ENCODE measurements around the gene MAML2.

MAML2 gene

GRCh38 chr11:96079691-96080090, 263.3 kb downstream of the MAML2 start:
- Histone ChIP-seq H4K20me1 (ENCODE audit: insufficient read depth, low read length) (no peaks in the 10 kb centered on the region), H3K79me2 (ENCODE audit: low read length) (no peaks in the 10 kb centered on the region), H3K27me3 (replicated peaks; ENCODE audit: insufficient read depth, low read length) (no peaks in the 10 kb centered on the region), H3K9me2 (replicated peaks; ENCODE audit: insufficient read depth, low read length) (no peaks in the 10 kb centered on the region), H2AFZ (ENCODE audit: low read length) (no peak overlapping the region), H3K9me3 (replicated peaks; ENCODE audit: insufficient read depth, low read length) (no peaks in the 10 kb centered on the region), H3K4me3 (ENCODE audit: low read length) (no peak overlapping the region), H3K4me1 (ENCODE audit: low read length) (no peaks in the 10 kb centered on the region), H3K4me2 (ENCODE audit: low read depth, low read length) (no peak overlapping the region), H3K36me3 (replicated peaks; ENCODE audit: insufficient read depth, low read length) (no peaks in the 10 kb centered on the region), H3F3A (ENCODE audit: insufficient read depth, low read length) (no peaks in the 10 kb centered on the region), H3K27ac (ENCODE audit: low read length) (no peak overlapping the region), H3K9ac (ENCODE audit: low read length) (no peak overlapping the region)
- no peak for DNase-seq
- TF ChIP-seq EZH2phosphoT487 (IDR thresholded peaks at IDR 0.05; ENCODE audit: low read length) (no peak), EZH2 (optimal IDR thresholded peaks at IDR 0.05; ENCODE audit: low read depth, low read length) (no peak), CTCF (IDR thresholded peaks at IDR 0.05; ENCODE audit: low read length) (no peak)

- H3K79me2 ChIP-seq (ENCODE audit: low read length) = peaks cover 4% of the 10 kb centered on the region; the same call in 1 of the 2 replicates
- no peaks in the 10 kb centered on the region for H4K20me1 ChIP-seq (ENCODE audit: insufficient read depth, low read length)
- no peak overlapping the region for H2AFZ ChIP-seq (ENCODE audit: low read length)
- DNase-seq = no peak
- H3K9me3 ChIP-seq (replicated peaks; ENCODE audit: insufficient read depth, low read length) = no peaks in the 10 kb centered on the region
- H3K4me2 ChIP-seq (ENCODE audit: low read depth, low read length) = no peak overlapping the region
- no peaks in the 10 kb centered on the region for H3K36me3 ChIP-seq (replicated peaks; ENCODE audit: insufficient read depth, low read length)
- no peaks in the 10 kb centered on the region for H3K9me2 ChIP-seq (replicated peaks; ENCODE audit: insufficient read depth, low read length)
- TF ChIP-seq EZH2 (optimal IDR thresholded peaks at IDR 0.05; ENCODE audit: low read depth, low read length) (no peak), CTCF (IDR thresholded peaks at IDR 0.05; ENCODE audit: low read length) (no peak), EZH2phosphoT487 (IDR thresholded peaks at IDR 0.05; ENCODE audit: low read length) (no peak)
- no peak overlapping the region for H3K4me3 ChIP-seq (ENCODE audit: low read length)
- H3K4me1 ChIP-seq (ENCODE audit: low read length) = no peaks in the 10 kb centered on the region
- no peak overlapping the region for H3K27ac ChIP-seq (ENCODE audit: low read length)
- H3K27me3 ChIP-seq (replicated peaks; ENCODE audit: insufficient read depth, low read length) = no peaks in the 10 kb centered on the region
- no peak overlapping the region for H3K9ac ChIP-seq (ENCODE audit: low read length)
- no peaks in the 10 kb centered on the region for H3F3A ChIP-seq (ENCODE audit: insufficient read depth, low read length)
Observed at GRCh38 chr11:96075532-96075959, 267.4 kb downstream of the MAML2 start.

- TF ChIP-seq EZH2 (optimal IDR thresholded peaks at IDR 0.05; ENCODE audit: low read depth, low read length) (no peak), EZH2phosphoT487 (IDR thresholded peaks at IDR 0.05; ENCODE audit: low read length) (no peak), CTCF (IDR thresholded peaks at IDR 0.05; ENCODE audit: low read length) (no peak)
Observed at GRCh38 chr11:96074551-96075310, 268.3 kb downstream of the MAML2 start.

More at GRCh38 chr11:96074551-96075310, 268.3 kb downstream of the MAML2 start:
- no peak overlapping the region for H3K9ac ChIP-seq (ENCODE audit: low read length)
- no peak overlapping the region for H3K4me2 ChIP-seq (ENCODE audit: low read depth, low read length)
- no peak overlapping the region for H3K4me3 ChIP-seq (ENCODE audit: low read length)
- no peak overlapping the region for H2AFZ ChIP-seq (ENCODE audit: low read length)
- no peaks in the 10 kb centered on the region for H3K36me3 ChIP-seq (replicated peaks; ENCODE audit: insufficient read depth, low read length)
- no peaks in the 10 kb centered on the region for H3K9me3 ChIP-seq (replicated peaks; ENCODE audit: insufficient read depth, low read length)
- no peaks in the 10 kb centered on the region for H3K9me2 ChIP-seq (replicated peaks; ENCODE audit: insufficient read depth, low read length)
- H4K20me1 ChIP-seq (ENCODE audit: insufficient read depth, low read length) = no peaks in the 10 kb centered on the region
- no peak for DNase-seq
- H3K4me1 ChIP-seq (ENCODE audit: low read length) = no peaks in the 10 kb centered on the region
- no peak overlapping the region for H3K27ac ChIP-seq (ENCODE audit: low read length)
- H3K27me3 ChIP-seq (replicated peaks; ENCODE audit: insufficient read depth, low read length) = no peaks in the 10 kb centered on the region
- H3K79me2 ChIP-seq (ENCODE audit: low read length) = peaks cover 4% of the 10 kb centered on the region; the same call in 1 of the 2 replicates
- H3F3A ChIP-seq (ENCODE audit: insufficient read depth, low read length) = no peaks in the 10 kb centered on the region

Data from MM.1S (cell line).